ENCODE measurements around the gene SMYD4. TPM values are rescaled to one million over a fixed set of nuclear protein-coding genes. Genes with fewer than 3 reads are reported as not detected.

Gene SMYD4
- total and polyA plus RNA-seq, 9 donors, result 6.0 to 8.3 (median 6.9) TPM

DNA sequence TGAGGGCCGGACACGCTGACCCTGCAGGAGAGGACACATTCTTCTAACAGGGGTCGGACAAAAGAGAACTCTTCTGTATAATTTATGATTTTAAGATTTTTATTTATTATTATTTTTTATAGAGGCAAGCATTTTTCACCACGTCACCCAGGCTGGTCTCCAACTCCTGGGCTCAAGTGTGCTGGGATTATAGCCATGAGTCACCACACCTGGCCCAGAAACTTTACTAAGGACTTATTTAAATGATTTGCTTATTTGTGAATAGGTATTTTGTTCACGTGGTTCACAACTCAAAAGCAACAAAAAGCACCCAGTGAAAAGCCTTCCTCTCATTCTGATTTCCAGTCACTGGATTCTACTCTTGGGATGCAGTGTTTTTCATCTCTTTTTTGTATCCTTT lies 70.2 kb downstream of the SMYD4 start:
- H3K36me3 ChIP-seq (ENCODE audit: control insufficient read depth, insufficient read depth, low read length), result no peaks in the 10 kb centered on the region
- no peaks in the 10 kb centered on the region for H3K27me3 ChIP-seq (ENCODE audit: control insufficient read depth, insufficient read depth, low read length)
- no peak for DNase-seq
- H3K4me3 ChIP-seq (ENCODE audit: low read length), result no peak overlapping the region
- peaks cover 45% of the 10 kb centered on the region for H3K4me1 ChIP-seq (ENCODE audit: control insufficient read depth, insufficient read depth, low read length)
- no peak overlapping the region for H3K27ac ChIP-seq (ENCODE audit: low read length)
- WGBS (ENCODE audit: insufficient coverage), result no CpG with 5 or more reads among the region's 5 CpGs
- no peaks in the 10 kb centered on the region for H3K9me3 ChIP-seq (replicated peaks; ENCODE audit: control insufficient read depth, low read depth, low read length)

DNA sequence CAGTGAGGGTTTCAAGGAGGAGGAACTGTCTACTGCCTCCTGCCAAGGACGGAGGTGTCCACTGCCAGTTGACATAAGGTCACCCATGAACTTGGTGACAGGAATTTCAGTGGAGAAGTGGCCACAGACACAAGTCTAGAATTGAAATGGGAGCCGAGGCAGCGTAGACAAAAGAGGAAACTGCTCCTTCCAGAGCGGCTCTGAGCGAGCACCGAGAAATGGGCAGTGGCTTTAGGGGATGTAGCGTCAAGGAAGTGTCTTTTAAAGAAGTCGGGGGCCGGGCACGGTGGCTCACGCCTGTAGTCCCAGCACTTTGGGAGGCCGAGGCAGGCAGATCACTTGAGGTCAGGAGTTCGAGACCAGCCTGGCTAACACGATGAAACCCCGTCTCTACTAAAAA lies 70.9 kb downstream of the SMYD4 start:
- no peak overlapping the region for H3K4me3 ChIP-seq (ENCODE audit: low read length)
- H3K36me3 ChIP-seq (ENCODE audit: control insufficient read depth, insufficient read depth, low read length), result no peaks in the 10 kb centered on the region
- no peaks in the 10 kb centered on the region for H3K27me3 ChIP-seq (ENCODE audit: control insufficient read depth, insufficient read depth, low read length)
- H3K27ac ChIP-seq (ENCODE audit: low read length), result no peak overlapping the region
- WGBS (ENCODE audit: insufficient coverage), result 81% methylated on average over 10 of the region's 15 CpGs
- peaks cover 38% of the 10 kb centered on the region for H3K4me1 ChIP-seq (ENCODE audit: control insufficient read depth, insufficient read depth, low read length)
- DNase-seq, result no peak
- no peaks in the 10 kb centered on the region for H3K9me3 ChIP-seq (replicated peaks; ENCODE audit: control insufficient read depth, low read depth, low read length)

DNA sequence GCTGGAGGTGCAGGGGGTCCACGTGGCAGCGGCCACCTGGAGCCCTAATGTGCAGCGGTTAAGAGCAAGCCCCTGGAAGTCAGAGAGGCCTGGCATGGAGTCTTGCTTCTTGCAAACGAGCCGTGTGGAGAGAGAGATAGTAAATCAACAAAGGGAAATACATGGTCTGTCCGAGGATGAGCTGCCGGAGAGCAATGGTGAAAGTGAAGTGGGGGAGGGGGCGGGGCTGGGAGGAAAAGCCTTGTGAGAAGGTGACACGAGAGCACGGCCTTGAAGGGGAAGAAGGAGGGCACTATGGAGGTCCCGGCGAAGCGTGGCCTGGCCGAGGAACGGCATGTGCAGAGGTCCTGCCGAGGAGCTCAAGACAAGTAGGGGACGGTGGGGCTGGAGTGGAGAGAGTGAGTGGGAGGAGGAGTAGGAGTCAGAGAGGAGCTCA lies 73.9 kb downstream of the SMYD4 start:
- H3K36me3 ChIP-seq (ENCODE audit: control insufficient read depth, insufficient read depth, low read length), result no peaks in the 10 kb centered on the region
- H3K4me1 ChIP-seq (ENCODE audit: control insufficient read depth, insufficient read depth, low read length), result peaks cover 15% of the 10 kb centered on the region
- H3K4me3 ChIP-seq (ENCODE audit: low read length), result no peak overlapping the region
- no peak for DNase-seq
- no peak overlapping the region for H3K27ac ChIP-seq (ENCODE audit: low read length)
- 42% methylated on average over 17 of the region's 17 CpGs for WGBS (ENCODE audit: insufficient coverage)
- H3K27me3 ChIP-seq (ENCODE audit: control insufficient read depth, insufficient read depth, low read length), result no peaks in the 10 kb centered on the region
- no peaks in the 10 kb centered on the region for H3K9me3 ChIP-seq (replicated peaks; ENCODE audit: control insufficient read depth, low read depth, low read length)

DNA sequence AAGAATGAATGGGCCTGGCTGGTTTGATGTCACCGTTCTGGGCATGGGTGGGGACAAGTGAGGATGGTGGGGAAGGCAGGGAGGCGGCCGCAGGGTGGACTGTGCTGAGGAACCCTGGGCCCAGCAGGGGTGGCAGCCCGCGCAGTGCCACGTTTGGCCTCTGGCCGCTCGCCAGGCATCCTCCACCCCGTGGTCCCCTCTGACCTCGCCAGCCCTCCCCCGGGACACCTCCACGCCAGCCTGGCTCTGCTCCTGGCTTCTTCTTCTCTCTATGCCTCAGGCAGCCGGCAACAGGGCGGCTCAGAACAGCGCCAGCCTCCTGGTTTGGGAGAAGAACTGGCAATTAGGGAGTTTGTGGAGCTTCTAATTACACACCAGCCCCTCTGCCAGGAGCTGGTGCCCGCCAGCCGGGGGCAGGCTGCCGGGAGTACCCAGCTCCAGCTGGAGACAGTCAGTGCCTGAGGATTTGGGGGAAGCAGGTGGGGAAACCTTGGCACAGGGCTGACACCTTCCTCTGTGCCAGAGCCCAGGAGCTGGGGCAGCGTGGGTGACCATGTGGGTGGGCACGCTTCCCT lies 74.4 kb downstream of the SMYD4 start:
- DNase-seq, result peak; percentile 53
- Histone ChIP-seq H3K27me3 (ENCODE audit: control insufficient read depth, insufficient read depth, low read length) (no peaks in the 10 kb centered on the region), H3K4me1 (ENCODE audit: control insufficient read depth, insufficient read depth, low read length) (peaks cover 15% of the 10 kb centered on the region), H3K36me3 (ENCODE audit: control insufficient read depth, insufficient read depth, low read length) (no peaks in the 10 kb centered on the region), H3K4me3 (ENCODE audit: low read length) (no peak overlapping the region), H3K27ac (ENCODE audit: low read length) (no peak overlapping the region), H3K9me3 (replicated peaks; ENCODE audit: control insufficient read depth, low read depth, low read length) (no peaks in the 10 kb centered on the region)
- WGBS (ENCODE audit: insufficient coverage), result 66% methylated on average over 8 of the region's 20 CpGs

DNA sequence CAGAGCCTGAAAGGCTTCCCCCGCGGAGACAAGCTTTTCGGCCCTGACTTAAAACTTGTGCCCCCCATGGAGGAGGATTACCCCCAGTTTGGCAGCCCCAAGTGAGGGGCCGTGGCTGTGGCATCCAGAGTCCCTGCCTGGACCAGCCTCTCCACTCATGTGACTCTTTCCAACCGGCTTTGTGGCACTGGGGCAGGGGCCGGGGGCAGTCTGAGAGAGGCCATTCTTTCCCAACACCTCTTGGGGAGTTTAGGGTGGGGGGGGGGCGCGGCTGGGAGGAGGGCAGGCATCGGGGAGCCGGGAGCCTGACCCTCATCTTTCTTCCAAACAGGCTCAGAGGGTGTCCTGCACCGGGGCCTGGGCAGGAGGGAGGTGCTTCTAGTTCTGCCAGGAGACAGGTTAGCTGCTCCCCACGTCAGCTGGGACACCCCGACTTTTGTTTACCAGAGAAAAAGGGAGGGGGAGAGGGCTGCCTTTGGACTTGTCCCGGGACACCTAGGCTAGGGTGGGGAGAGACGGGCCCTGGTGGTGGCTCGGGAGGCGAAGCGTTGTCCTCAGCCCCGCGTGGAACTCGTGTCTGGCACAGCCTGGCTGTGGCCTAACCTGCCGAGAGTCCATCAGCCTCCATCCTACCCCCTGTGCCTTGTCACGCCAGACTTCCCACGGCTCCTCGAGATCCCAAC lies 75.1 kb downstream of the SMYD4 start:
- no peak overlapping the region for H3K27ac ChIP-seq (ENCODE audit: low read length)
- no peak for DNase-seq
- WGBS (ENCODE audit: insufficient coverage), result 65% methylated on average over 16 of the region's 25 CpGs

DNA sequence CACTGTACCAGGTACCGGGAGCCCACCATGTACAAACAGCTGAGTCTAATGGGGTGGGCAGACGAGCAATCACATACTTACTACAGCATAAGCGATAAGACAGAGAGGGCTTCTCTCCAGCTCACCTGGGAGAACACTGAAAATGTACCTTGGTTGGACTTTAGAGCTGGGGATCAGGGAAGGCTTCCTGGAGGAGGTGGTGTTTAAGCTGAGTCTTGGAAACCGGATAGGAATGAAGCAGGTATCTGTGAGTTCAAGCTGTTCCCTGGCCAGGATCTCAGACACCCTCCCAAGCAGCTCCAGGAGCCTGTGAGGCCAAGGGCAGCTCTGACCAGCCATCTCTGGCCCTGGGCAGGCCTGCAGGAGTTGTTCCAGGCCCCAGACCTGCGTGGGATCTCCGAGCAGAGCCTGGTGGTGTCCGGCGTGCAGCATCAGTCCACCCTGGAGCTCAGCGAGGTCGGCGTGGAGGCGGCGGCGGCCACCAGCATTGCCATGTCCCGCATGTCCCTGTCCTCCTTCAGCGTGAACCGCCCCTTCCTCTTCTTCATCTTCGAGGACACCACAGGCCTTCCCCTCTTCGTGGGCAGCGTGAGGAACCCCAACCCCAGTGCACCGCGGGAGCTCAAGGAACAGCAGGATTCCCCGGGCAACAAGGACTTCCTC lies 75.8 kb downstream of the SMYD4 start:
- no peaks in the 10 kb centered on the region for H3K9me3 ChIP-seq (replicated peaks; ENCODE audit: control insufficient read depth, low read depth, low read length)
- WGBS (ENCODE audit: insufficient coverage), result 86% methylated on average over 13 of the region's 23 CpGs
- H3K27ac ChIP-seq (ENCODE audit: low read length), result no peak overlapping the region
- no peak for DNase-seq
- no peaks in the 10 kb centered on the region for H3K27me3 ChIP-seq (ENCODE audit: control insufficient read depth, insufficient read depth, low read length)
- H3K36me3 ChIP-seq (ENCODE audit: control insufficient read depth, insufficient read depth, low read length), result no peaks in the 10 kb centered on the region
- H3K4me3 ChIP-seq (ENCODE audit: low read length), result no peak overlapping the region
- H3K4me1 ChIP-seq (ENCODE audit: control insufficient read depth, insufficient read depth, low read length), result peaks cover 15% of the 10 kb centered on the region

More for the DNA sequence above, 75.1 kb downstream of the SMYD4 start:
- Histone ChIP-seq H3K36me3 (ENCODE audit: control insufficient read depth, insufficient read depth, low read length) (no peaks in the 10 kb centered on the region), H3K4me3 (ENCODE audit: low read length) (no peak overlapping the region), H3K4me1 (ENCODE audit: control insufficient read depth, insufficient read depth, low read length) (peaks cover 15% of the 10 kb centered on the region), H3K27me3 (ENCODE audit: control insufficient read depth, insufficient read depth, low read length) (no peaks in the 10 kb centered on the region), H3K9me3 (replicated peaks; ENCODE audit: control insufficient read depth, low read depth, low read length) (no peaks in the 10 kb centered on the region)

DNA sequence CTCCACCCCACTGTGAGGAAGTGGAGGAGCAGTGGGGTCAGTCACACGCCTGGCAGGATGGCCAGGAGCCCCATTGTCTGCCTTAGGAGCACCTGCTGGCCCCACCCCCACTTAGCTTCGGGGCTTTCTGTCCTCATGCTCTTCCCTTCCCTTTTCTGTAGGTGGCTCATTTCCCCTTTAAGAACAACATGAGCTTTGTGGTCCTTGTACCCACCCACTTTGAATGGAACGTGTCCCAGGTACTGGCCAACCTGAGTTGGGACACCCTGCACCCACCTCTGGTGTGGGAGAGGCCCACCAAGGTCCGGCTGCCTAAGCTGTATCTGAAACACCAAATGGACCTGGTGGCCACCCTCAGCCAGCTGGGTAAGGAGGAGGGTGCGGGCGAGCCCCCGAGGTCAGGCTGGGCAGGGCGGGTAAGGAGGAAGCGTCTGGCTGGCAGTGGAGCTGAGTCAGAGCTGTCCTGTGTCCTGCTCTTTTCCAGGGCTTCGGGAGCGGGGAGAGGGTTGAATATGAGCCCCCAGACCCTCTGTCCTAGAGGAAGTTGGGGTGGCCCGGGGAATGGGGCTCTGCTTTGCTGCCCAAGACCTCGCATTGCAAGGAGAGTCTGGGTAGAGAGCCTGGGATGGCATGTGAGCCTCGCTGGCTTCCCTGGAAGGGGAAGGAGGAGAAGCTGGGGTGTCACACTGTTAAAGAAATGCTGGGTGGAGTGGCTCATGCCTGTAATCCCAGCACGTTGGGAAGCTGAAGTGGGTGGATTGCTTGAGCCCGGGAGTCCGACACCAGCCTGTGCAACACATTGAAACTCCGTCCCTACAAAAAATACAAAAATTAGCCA lies 77.1 kb downstream of the SMYD4 start:
- H3K4me3 ChIP-seq (ENCODE audit: low read length), result no peak overlapping the region
- no peaks in the 10 kb centered on the region for H3K9me3 ChIP-seq (replicated peaks; ENCODE audit: control insufficient read depth, low read depth, low read length)
- 53% methylated on average over 18 of the region's 18 CpGs for WGBS (ENCODE audit: insufficient coverage)
- no peak overlapping the region for H3K27ac ChIP-seq (ENCODE audit: low read length)
- no peaks in the 10 kb centered on the region for H3K27me3 ChIP-seq (ENCODE audit: control insufficient read depth, insufficient read depth, low read length)
- no peak for DNase-seq
- peaks cover 15% of the 10 kb centered on the region for H3K4me1 ChIP-seq (ENCODE audit: control insufficient read depth, insufficient read depth, low read length)
- H3K36me3 ChIP-seq (ENCODE audit: control insufficient read depth, insufficient read depth, low read length), result no peaks in the 10 kb centered on the region

DNA sequence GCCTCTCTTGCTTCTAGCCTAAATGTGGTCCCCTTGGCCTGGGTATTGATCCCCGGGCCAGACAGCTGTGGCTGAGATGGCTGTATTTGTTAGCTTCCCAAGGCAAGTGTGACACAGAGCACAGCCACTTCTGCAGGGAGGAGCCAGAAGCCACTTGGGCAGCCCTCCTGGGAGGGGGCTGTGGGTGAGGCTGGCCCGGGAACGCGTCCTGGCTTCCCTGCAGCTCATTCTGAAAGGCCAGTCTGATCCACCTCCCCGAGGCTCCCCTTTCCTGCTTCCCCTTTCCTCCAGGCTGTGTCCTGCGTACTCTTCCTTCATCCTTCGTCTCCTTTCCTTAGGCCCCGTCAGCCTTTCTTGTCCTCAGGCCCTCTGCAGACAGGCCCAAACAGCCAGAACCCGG lies 79.1 kb downstream of the SMYD4 start:
- no peak overlapping the region for H3K4me3 ChIP-seq (ENCODE audit: low read length)
- no peak for DNase-seq
- H3K36me3 ChIP-seq (ENCODE audit: control insufficient read depth, insufficient read depth, low read length), result no peaks in the 10 kb centered on the region
- peaks cover 12% of the 10 kb centered on the region for H3K4me1 ChIP-seq (ENCODE audit: control insufficient read depth, insufficient read depth, low read length)
- H3K27me3 ChIP-seq (ENCODE audit: control insufficient read depth, insufficient read depth, low read length), result no peaks in the 10 kb centered on the region
- H3K9me3 ChIP-seq (replicated peaks; ENCODE audit: control insufficient read depth, low read depth, low read length), result no peaks in the 10 kb centered on the region
- WGBS (ENCODE audit: insufficient coverage), result 58% methylated on average over 9 of the region's 9 CpGs
- no peak overlapping the region for H3K27ac ChIP-seq (ENCODE audit: low read length)

DNA sequence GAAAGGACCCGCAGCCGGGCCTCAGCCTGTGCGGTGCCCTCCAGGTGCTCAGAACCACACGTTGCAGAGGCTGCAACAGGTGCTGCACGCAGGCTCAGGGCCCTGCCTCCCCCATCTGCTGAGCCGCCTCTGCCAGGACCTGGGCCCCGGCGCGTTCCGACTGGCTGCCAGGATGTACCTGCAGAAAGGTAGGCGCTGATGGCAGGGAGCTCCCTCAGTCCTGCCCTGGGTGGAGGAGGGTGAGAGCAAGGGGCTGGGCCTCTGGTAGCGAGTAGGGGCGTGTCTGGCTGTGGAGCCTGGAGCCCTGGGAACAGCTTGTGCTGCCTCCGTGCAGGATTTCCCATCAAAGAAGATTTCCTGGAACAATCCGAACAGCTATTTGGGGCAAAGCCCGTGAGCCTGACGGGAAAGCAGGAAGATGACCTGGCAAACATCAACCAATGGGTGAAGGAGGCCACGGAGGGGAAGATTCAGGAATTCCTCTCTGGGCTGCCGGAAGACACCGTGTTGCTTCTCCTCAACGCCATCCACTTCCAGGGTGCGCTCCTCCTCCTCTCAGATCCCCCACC lies 82.6 kb downstream of the SMYD4 start:
- WGBS (ENCODE audit: insufficient coverage), result 57% methylated on average over 17 of the region's 22 CpGs
- H3K4me3 ChIP-seq (ENCODE audit: low read length), result no peak overlapping the region
- no peaks in the 10 kb centered on the region for H3K27me3 ChIP-seq (ENCODE audit: control insufficient read depth, insufficient read depth, low read length)
- no peak overlapping the region for H3K27ac ChIP-seq (ENCODE audit: low read length)
- peaks cover 7% of the 10 kb centered on the region for H3K4me1 ChIP-seq (ENCODE audit: control insufficient read depth, insufficient read depth, low read length)
- no peaks in the 10 kb centered on the region for H3K9me3 ChIP-seq (replicated peaks; ENCODE audit: control insufficient read depth, low read depth, low read length)
- no peaks in the 10 kb centered on the region for H3K36me3 ChIP-seq (ENCODE audit: control insufficient read depth, insufficient read depth, low read length)
- peak; percentile 66 for DNase-seq
